ENCODE data around the gene FOXJ2. TPM values are rescaled to one million over a fixed set of nuclear protein-coding genes. Genes with fewer than 3 reads are reported as not detected.
"Not testable (repeated sequence)": the region's sequence is repeated elsewhere in the genome, so short reads cannot be mapped to it uniquely, and the experiment has no call there.

The FOXJ2 gene
- total RNA-seq, 1 experiment from 2014 or later, result 5.5 TPM

- Histone ChIP-seq H4K91ac (ENCODE audit: insufficient read length, low read depth, low read length) (no peak overlapping the region), H2BK5ac (ENCODE audit: insufficient read length, low read length) (no peak overlapping the region), H3K79me2 (ENCODE audit: insufficient read depth, low read length) (peaks cover 4% of the 10 kb centered on the region; the same call in 1 of the 2 replicates), H3K23ac (ENCODE audit: insufficient read length, low read depth, low read length) (no peak overlapping the region), H4K8ac (replicated peaks; ENCODE audit: insufficient read length, low read depth, low read length) (no peak overlapping the region), H4K20me1 (ENCODE audit: control insufficient read depth, insufficient read depth, insufficient read length) (no peaks in the 10 kb centered on the region), H3K4ac (ENCODE audit: low read depth, low read length) (no peak overlapping the region), H3K27ac (ENCODE audit: insufficient read length, low read depth, low read length) (no peak overlapping the region), H2AK5ac (ENCODE audit: insufficient read length, low read length) (no peak overlapping the region), H3K23me2 (ENCODE audit: insufficient read length, low read depth, low read length, poor library complexity, severe bottlenecking) (peaks cover 9% of the 10 kb centered on the region), H2BK20ac (ENCODE audit: low read depth, low read length, poor library complexity, severe bottlenecking) (no peak overlapping the region), H3T11ph (ENCODE audit: low read length) (no peak overlapping the region), H3K56ac (ENCODE audit: insufficient read length, low read depth, low read length) (no peak overlapping the region), H2BK15ac (ENCODE audit: low read depth, low read length) (no peak overlapping the region), H3K4me2 (ENCODE audit: insufficient read depth, insufficient read length, low read length) (peak overlapping the region; percentile 94), H3K79me1 (ENCODE audit: insufficient read depth, low read depth, low read length, poor library complexity, severe bottlenecking) (peaks cover 4% of the 10 kb centered on the region), H3K27me3 (ENCODE audit: insufficient read depth, low read length) (no peaks in the 10 kb centered on the region), H2BK120ac (ENCODE audit: low read depth, low read length, poor library complexity, severe bottlenecking) (no peak overlapping the region), H3K9ac (ENCODE audit: extremely low read depth, insufficient read length, low read length) (peak overlapping the region; percentile 68), H4K5ac (ENCODE audit: insufficient read length, low read depth, low read length) (no peak overlapping the region), H2BK12ac (ENCODE audit: insufficient read length, low read depth, low read length) (no peak overlapping the region), H3K14ac (ENCODE audit: insufficient read depth, low read length) (no peak overlapping the region), H3K18ac (ENCODE audit: insufficient read length, low read depth, low read length) (no peak overlapping the region), H2AFZ (ENCODE audit: low read length) (no peak overlapping the region), H3K9me3 (ENCODE audit: control insufficient read depth, low read depth, low read length) (no peaks in the 10 kb centered on the region), H3K4me1 (ENCODE audit: insufficient read depth, low read length) (no peaks in the 10 kb centered on the region; the same call in 1 of the 2 replicates)
- Mint-ChIP-seq H3K4me3 (peak overlapping the region; percentile 93 to 95), H3K36me3 (ENCODE audit: insufficient read depth in 1 of 3, low read depth in 3 of 3) (peaks cover 0 to 2% (median 0%) of the 10 kb centered on the region in 3 experiments; a peak in 1 of 7 replicates), H3K4me1 (peaks cover 19 to 21% of the 10 kb centered on the region in 2 experiments), H3K27ac (peak overlapping the region; percentile 56 to 98 (median 91); a peak in 5 of 7 replicates), H3K9me3 (no peaks in the 10 kb centered on the region), H3K27me3 (ENCODE audit: low read depth) (no peaks in the 10 kb centered on the region)
- DNase-seq, result no peak
- no peak for TF ChIP-seq CTCF (conservative IDR thresholded peaks at IDR 0.05)
- WGBS (ENCODE audit: extremely low coverage, insufficient read length, low lambda C conversion rate), result no CpG with 5 or more reads among the region's 4 CpGs
Measured at GRCh38 chr12:8082808-8083100, 50.2 kb downstream of the FOXJ2 start.

GRCh38 chr12:8084351-8084750, 51.8 kb downstream of the FOXJ2 start:
- WGBS (ENCODE audit: extremely low coverage, insufficient read length, low lambda C conversion rate), result no CpG with 5 or more reads among the region's 3 CpGs
- Mint-ChIP-seq H3K4me1 (peaks cover 13 to 16% of the 10 kb centered on the region in 2 experiments), H3K27ac (peak overlapping the region in 1 of 3 experiments; percentile 12; a peak in 1 of 7 replicates)
- not testable (repeated sequence) for H3K4me2 ChIP-seq (ENCODE audit: insufficient read depth, insufficient read length, low read length); H3T11ph ChIP-seq (ENCODE audit: low read length); H4K8ac ChIP-seq (replicated peaks; ENCODE audit: insufficient read length, low read depth, low read length); H3K9me3 Mint-ChIP-seq; H2BK15ac ChIP-seq (ENCODE audit: low read depth, low read length); H3K9ac ChIP-seq (ENCODE audit: extremely low read depth, insufficient read length, low read length); H3K27me3 ChIP-seq (ENCODE audit: insufficient read depth, low read length); H4K5ac ChIP-seq (ENCODE audit: insufficient read length, low read depth, low read length); H3K18ac ChIP-seq (ENCODE audit: insufficient read length, low read depth, low read length); H3K36me3 Mint-ChIP-seq (ENCODE audit: insufficient read depth in 1 of 3, low read depth in 3 of 3); H3K4ac ChIP-seq (ENCODE audit: low read depth, low read length); H2AK5ac ChIP-seq (ENCODE audit: insufficient read length, low read length); H3K14ac ChIP-seq (ENCODE audit: insufficient read depth, low read length); H2BK120ac ChIP-seq (ENCODE audit: low read depth, low read length, poor library complexity, severe bottlenecking); H2BK12ac ChIP-seq (ENCODE audit: insufficient read length, low read depth, low read length); H3K23me2 ChIP-seq (ENCODE audit: insufficient read length, low read depth, low read length, poor library complexity, severe bottlenecking); H3K79me1 ChIP-seq (ENCODE audit: insufficient read depth, low read depth, low read length, poor library complexity, severe bottlenecking); H3K27me3 Mint-ChIP-seq (ENCODE audit: low read depth); H3K4me1 ChIP-seq (ENCODE audit: insufficient read depth, low read length); H3K4me3 Mint-ChIP-seq; H2AFZ ChIP-seq (ENCODE audit: low read length); H3K27ac ChIP-seq (ENCODE audit: insufficient read length, low read depth, low read length); H2BK20ac ChIP-seq (ENCODE audit: low read depth, low read length, poor library complexity, severe bottlenecking); H3K79me2 ChIP-seq (ENCODE audit: insufficient read depth, low read length); H4K91ac ChIP-seq (ENCODE audit: insufficient read length, low read depth, low read length); DNase-seq; H3K9me3 ChIP-seq (ENCODE audit: control insufficient read depth, low read depth, low read length); H2BK5ac ChIP-seq (ENCODE audit: insufficient read length, low read length); H4K20me1 ChIP-seq (ENCODE audit: control insufficient read depth, insufficient read depth, insufficient read length); H3K56ac ChIP-seq (ENCODE audit: insufficient read length, low read depth, low read length); H3K23ac ChIP-seq (ENCODE audit: insufficient read length, low read depth, low read length)

All from H9 (cell line).